GM21786 (cell line): ENCODE data around the gene FHOD3.
A peak's percentile ranks its signal among the peaks of the same experiment; 100 is the strongest.

ENCODE experiments used
- ATAC-seq: cut with Tn5 transposase; IDR thresholded peaks from one replicate; pipeline ENCODE4 v1.9.1; 2021; ENCODE audit not compliant: unreplicated experiment

The FHOD3 gene

GRCh38 chr18:36297417-36298125 is at the start of gene FHOD3:
FHOD3 (plus strand) TSS chr18:36297713; CDS start chr18:36297836, 123 bp downstream.
- peak; percentile 56 for ATAC-seq

DNA sequence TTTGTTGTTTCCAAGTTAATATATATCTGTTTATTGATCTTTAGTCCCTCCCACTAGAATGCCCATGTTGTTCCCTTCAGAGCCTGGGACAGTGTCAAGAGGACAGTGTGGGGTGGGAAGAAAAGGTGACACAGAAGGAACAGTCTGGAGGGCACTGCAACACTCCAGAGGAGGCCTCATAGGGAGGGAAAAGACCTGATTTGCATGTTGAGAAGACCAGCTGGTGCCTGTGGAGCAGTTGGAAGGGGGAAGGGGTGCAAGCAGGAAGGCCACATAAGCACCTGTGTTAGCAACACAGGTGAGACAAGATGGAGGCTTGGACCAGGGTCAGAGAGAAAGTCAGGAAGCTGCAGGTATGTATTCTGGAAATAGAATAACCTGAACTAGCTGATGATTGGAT is 48.1 kb upstream of the FHOD3 start:
- no peak for ATAC-seq

GRCh38 chr18:36250827-36251226 is 46.7 kb upstream of the FHOD3 start:
- no peak for ATAC-seq

GRCh38 chr18:36255072-36255698 is 42.3 kb upstream of the FHOD3 start:
- ATAC-seq = no peak

DNA sequence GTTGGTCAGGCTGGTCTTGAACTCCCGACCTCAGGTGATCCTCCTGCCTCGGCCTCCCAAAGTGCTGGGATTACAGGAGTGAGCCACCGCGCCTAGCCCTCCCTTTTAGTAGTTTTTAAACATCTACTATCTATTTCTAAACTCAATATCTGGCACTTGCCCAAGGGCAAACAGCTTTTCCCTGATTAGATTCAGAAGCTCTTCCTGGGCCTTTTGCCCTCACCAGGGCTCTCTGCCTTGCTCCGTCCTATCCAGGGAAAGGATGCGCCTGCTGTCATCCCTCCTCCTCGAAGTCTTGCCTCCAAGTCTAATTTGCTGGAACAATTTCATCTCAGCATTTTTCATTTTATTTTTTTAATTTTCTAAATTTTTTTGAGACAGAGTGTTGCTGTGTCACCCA is 41.4 kb upstream of the FHOD3 start:
- no peak for ATAC-seq

DNA sequence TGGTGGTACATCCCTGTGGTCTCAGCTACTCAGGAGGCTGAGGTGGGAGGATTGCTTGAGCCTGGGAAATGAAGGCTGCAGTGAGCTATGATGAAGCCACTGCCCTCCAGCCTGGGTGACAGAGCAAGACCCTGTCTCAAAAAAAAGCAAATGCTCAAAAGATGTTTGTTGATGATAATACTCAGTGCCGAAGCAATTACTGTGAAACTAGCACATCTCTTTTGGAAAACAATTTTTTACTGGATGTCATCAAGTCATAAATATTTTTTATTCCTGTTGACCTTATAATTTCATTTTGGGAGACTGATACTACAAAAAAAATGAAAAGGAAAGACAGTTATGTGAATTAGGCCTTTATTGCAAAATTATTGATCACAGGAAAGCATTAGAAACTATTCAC is 34.5 kb upstream of the FHOD3 start:
- no peak for ATAC-seq

GRCh38 chr18:36264283-36264682 is 33.2 kb upstream of the FHOD3 start:
- no peak for ATAC-seq

- no peak for ATAC-seq
Measured at GRCh38 chr18:36265015-36265414, 32.5 kb upstream of the FHOD3 start.

DNA sequence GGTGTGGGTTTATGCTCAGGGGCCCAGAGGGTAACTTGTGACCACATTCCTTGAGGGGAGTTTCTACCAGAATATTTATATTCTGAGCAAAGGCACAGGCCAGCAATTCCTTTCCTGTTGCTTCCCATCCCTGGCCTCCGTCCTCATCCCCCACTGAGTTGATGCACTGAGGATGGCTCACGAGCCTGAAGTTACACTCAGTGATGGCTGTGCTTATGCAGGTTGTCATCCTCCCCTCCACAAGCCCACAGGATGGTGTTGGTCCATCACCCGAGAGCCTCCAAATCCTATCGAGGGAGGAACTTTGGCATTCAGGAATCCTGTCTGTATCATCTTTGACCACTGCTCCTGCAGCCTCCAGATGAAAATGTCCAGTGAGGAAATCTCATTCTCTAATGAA is 28.4 kb upstream of the FHOD3 start:
- ATAC-seq = no peak

- ATAC-seq = no peak
Measured at GRCh38 chr18:36271153-36271552, 26.4 kb upstream of the FHOD3 start.

DNA sequence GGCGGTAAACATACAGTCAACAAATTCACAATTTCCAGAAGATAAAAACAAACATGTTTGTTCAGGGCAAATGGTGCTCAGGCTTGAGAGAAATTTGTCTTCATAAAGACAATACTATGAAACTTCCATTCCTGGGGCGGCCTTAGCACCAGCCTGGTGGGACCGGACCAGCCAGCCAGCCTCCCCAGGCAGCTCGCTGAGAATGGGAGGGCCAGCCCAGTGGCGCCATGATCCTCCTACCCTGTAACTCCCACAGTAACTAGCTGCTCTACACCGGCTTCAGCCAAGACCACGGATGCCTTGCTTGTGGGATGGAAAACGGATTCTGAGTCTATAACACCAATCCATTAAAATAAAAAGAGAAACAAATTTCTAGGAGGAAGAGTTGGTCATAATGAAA is 24.2 kb upstream of the FHOD3 start:
- no peak for ATAC-seq

DNA sequence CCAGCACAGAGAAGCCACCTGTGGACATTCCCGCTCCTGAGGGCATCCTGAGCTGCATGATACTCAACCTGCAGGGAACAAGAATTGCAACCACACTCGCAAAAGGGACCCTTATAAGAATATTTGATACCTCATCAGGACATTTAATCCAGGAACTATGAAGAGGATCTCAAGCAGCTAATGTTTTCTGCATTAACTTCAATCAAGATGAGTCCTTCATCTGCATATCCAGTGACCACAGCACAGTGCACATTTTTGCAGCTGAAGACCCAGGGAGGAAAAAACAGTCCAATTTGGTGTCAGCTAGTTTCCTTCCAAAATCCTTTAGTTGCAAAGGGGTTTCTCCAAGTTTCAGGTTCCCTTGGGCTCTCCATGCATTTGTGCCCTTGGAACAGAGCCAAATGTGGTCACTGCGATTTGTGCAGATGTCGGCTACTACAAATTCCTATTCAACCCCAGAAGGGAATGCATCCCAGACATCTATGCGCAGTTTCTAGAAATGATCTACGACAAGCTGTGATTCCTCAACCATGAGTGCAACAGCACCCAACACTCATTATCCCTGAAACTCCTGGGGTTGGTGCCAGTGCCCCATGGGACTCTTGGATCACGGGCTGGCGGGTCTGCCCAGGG is 23.3 kb upstream of the FHOD3 start:
- ATAC-seq = no peak

- no peak for ATAC-seq
Measured at GRCh38 chr18:36275561-36275960, 22.0 kb upstream of the FHOD3 start.

GRCh38 chr18:36279001-36279400 is 18.5 kb upstream of the FHOD3 start:
- ATAC-seq = no peak

- ATAC-seq = no peak
Measured at GRCh38 chr18:36281936-36282335, 15.6 kb upstream of the FHOD3 start.

DNA sequence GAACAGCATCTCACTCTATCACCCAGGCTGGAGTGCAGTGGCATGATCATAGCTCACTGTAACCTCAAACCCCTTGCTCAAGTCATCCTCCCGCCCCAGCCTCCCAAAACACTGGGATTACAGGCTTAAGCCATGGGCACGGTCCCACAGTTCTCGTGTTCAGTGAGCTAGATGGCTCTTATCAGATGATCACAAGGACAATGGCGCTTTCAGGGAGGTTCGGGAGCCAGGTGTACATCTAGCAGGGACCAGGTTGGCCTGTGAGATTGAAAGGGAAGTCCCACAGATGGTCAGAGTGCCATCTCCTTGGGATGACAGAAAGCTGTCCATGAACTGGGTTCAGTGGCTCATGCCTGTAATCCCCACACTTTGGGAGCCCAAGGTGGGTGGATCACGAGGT is 14.1 kb upstream of the FHOD3 start:
- ATAC-seq = no peak

GRCh38 chr18:36284268-36284667 is 13.2 kb upstream of the FHOD3 start:
- no peak for ATAC-seq

GRCh38 chr18:36284671-36285295 is 12.7 kb upstream of the FHOD3 start:
- ATAC-seq = no peak

DNA sequence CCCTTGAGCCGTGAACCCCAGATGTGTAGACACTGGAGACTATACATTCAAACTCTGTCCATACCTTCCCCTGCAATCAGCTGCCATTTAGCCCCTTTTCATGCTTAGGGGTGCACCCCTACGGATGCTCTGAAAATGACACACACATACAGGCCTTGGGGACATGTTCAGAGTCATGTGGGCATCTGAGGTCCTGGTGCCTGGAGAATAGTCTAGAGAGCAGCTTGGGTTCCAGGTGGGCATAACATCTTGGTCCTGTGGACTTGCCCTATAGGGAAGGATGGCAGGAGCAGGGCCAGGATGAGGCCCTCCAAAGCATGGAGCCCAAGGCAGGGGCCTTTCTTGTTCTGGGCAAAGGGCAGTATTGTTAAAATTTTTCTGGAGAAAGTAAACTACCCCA is 9.9 kb upstream of the FHOD3 start:
- no peak for ATAC-seq

DNA sequence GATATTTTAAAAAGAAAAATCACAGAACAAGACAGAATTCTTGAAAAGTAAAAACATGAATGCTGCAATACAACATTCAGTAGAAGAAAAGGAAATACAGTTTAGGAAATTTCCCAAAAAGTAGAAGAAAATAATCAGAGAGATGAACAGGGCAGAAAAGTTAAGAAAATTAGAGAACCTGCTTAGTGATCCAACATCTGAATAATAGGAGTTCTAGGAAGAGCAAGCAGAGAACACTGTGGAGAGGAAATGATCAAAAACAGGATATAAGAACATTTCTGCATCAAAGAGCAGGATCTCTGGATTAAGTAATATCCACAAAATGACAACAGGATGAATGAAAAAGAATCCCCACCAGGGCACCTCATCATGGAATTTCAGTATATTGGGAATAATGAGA is 8.8 kb upstream of the FHOD3 start:
- ATAC-seq = no peak

DNA sequence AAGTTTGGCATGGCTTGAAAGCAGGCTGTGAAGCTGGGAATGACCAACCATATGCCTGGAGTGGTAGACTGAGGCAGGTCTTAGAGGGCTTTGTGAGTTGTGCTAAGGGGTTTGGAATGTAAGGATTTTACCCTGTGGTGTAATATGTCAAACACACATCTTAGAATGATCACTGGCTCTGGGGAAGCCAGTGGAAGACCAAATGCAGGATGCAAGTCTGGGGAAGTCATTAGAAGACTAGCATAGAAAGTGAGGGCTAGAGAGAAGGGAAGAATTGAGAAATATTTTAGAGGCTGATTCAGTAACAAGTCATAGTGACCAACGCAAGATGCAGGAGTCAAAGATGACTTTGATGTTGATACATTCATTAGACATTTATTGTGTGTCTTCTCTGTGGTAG is 3.5 kb upstream of the FHOD3 start:
- no peak for ATAC-seq

- ATAC-seq = no peak
Measured at GRCh38 chr18:36295214-36295613, 2.3 kb upstream of the FHOD3 start.
